Naive B cell (primary cell): ENCODE results near the gene NFATC3. TPM values are rescaled to one million over a fixed set of nuclear protein-coding genes. Genes with fewer than 3 reads are reported as not detected.
A peak's percentile ranks its signal among the peaks of the same experiment; 100 is the strongest.
"Not testable (repeated sequence)": the region's sequence is repeated elsewhere in the genome, so short reads cannot be mapped to it uniquely, and the experiment has no call there.

ENCODE experiments used
- ATAC-seq, 2 donors: fragments of 150-1000 bp; cut with Tn5 transposase; 2 replicates each; pipeline ENCODE4 v1.10.0; 2021; ENCODE audit warnings: low read depth in 2 of 2, mild to moderate bottlenecking in 2 of 2, moderate library complexity in 2 of 2
- DNase-seq: peaks from one replicate; pipeline ENCODE4 v3.0.0; 2022
- H3K27ac Mint-ChIP-seq, 6 donors: one replicate each; pipeline ENCODE4 v1.8.0; 2020 to 2022; ENCODE audit warnings: mild to moderate bottlenecking in 6 of 6, mixed read lengths in 6 of 6, moderate library complexity in 5 of 6, inconsistent platforms in 2 of 6
- H3K27me3 Mint-ChIP-seq, 3 donors: one replicate each; pipeline ENCODE4 v1.8.0; 2021 to 2022; ENCODE audit warnings: mixed read lengths in 3 of 3, mild to moderate bottlenecking in 1 of 3
- H3K36me3 Mint-ChIP-seq, 2 donors: one replicate each; pipeline ENCODE4 v1.8.0; 2020 to 2022; ENCODE audit warnings: mixed read lengths in 2 of 2, inconsistent platforms in 1 of 2, mild to moderate bottlenecking in 1 of 2
- H3K4me1 Mint-ChIP-seq, 3 donors: one replicate each; pipeline ENCODE4 v1.8.0; 2020 to 2022; ENCODE audit warnings: mixed read lengths in 3 of 3, inconsistent platforms in 1 of 3, mild to moderate bottlenecking in 1 of 3, moderate library complexity in 1 of 3
- H3K4me3 Mint-ChIP-seq, 8 donors: one replicate each; pipeline ENCODE4 v1.8.0; 2020 to 2022; ENCODE audit warnings: mild to moderate bottlenecking in 8 of 8, mixed read lengths in 8 of 8, moderate library complexity in 8 of 8, inconsistent platforms in 2 of 8
- H3K9me3 Mint-ChIP-seq, 7 donors: one replicate each; pipeline ENCODE4 v1.8.0; 2020 to 2022; ENCODE audit warnings: mixed read lengths in 7 of 7, mild to moderate bottlenecking in 5 of 7, inconsistent platforms in 2 of 7, moderate library complexity in 1 of 7
- polyA plus RNA-seq, 6 donors: library from polyadenylated mRNA; unstranded; fragments of 300-500 nt; fragmentation: Illumina TruSeq; gene quantifications; one replicate each; pipeline ENCODE4 v1.2.3, GENCODE V29; 2021; ENCODE audit warnings: low read depth in 6 of 6

NFATC3 gene
- polyA plus RNA-seq, 6 donors from 2014 or later, result 74.8 to 147 (median 96.7) TPM

DNA sequence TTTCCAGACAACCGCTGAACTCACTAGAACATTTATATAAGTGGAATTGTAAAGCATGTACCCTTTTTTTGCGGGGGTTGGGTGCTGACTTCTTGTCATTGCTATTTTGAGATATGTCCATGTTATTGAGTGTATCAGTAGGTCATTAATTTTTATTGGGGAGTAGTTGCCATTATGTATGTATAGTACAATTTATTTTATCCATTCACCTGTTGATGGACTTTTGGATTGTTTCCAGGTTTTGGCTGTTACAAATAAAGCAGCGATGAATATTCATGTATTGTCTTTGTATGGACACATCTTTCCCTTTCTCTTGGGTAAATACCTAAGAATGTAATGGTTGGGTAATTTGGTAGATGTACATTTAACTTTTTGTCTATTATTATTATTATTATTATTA lies 12.7 kb downstream of the NFATC3 start:
- Mint-ChIP-seq H3K36me3 (peaks cover 6 to 8% of the 10 kb centered on the region in 2 donors), H3K27me3 (no peaks in the 10 kb centered on the region), H3K4me3 (no peak overlapping the region), H3K27ac (peak overlapping the region in 2 of 6 donors; percentile 58 to 62), H3K4me1 (peaks cover 59 to 88% (median 81%) of the 10 kb centered on the region in 3 donors), H3K9me3 (peaks cover 0 to 4% (median 0%) of the 10 kb centered on the region in 7 donors)
- no peak for ATAC-seq
- DNase-seq, result no peak

DNA sequence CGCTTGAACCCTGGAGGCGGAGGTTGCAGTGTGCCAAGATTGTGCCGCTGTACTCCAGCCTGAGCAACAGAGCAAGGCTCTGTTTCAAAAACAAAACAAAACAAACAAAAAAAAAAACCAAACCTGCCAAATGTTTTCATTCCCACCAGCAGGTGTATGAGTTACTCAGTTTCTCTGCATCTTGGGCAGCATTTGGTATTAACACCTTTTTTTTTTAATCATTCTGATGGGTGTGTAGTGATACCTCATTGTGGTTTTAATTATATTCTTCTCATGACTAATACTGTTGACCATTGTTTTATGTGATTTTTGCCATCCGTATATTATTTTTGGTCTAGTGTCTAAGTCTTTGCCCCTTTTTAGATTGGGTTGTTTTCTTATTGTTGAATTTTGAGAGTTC lies 15.3 kb downstream of the NFATC3 start:
- peaks cover 0 to 6% (median 3%) of the 10 kb centered on the region in 7 donors for H3K9me3 Mint-ChIP-seq
- no peaks in the 10 kb centered on the region for H3K27me3 Mint-ChIP-seq
- no peak for DNase-seq
- H3K4me3 Mint-ChIP-seq, result peak overlapping the region in 4 of 8 donors; percentile 43 to 70 (median 56)
- no peak for ATAC-seq
- H3K4me1 Mint-ChIP-seq, result peaks cover 55 to 89% (median 79%) of the 10 kb centered on the region in 3 donors
- peaks cover 8 to 10% of the 10 kb centered on the region in 2 donors for H3K36me3 Mint-ChIP-seq
- H3K27ac Mint-ChIP-seq, result peak overlapping the region in 4 of 6 donors; percentile 29 to 70 (median 54)

DNA sequence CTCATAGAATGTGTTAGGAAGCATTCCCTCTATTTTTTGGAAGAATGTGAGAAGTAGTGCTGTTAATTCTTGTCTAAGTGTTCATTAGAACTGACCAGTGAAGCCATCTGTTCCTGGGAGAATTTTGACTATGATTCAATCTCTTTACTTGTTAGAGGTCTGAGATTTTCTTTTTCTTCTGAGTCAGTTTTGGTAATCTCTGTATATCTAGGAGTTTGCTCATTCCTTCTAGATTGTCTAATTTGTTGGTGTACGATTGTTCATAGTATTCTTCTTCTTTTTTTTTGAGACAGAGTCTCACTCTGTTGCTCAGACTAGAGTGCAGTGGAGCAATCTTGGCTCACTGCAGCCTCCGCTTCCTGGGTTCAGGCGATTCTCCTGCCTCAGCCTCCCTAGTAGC lies 20.4 kb downstream of the NFATC3 start:
- ATAC-seq, result no peak
- Mint-ChIP-seq H3K4me1 (peaks cover 65 to 95% (median 93%) of the 10 kb centered on the region in 3 donors), H3K4me3 (peak overlapping the region in 4 of 8 donors; percentile 3 to 63 (median 18)), H3K27me3 (no peaks in the 10 kb centered on the region), H3K36me3 (peaks cover 19 to 26% of the 10 kb centered on the region in 2 donors), H3K27ac (peak overlapping the region in 5 of 6 donors; percentile 36 to 94 (median 72)), H3K9me3 (peaks cover 2 to 26% (median 20%) of the 10 kb centered on the region in 7 donors)
- DNase-seq, result no peak

DNA sequence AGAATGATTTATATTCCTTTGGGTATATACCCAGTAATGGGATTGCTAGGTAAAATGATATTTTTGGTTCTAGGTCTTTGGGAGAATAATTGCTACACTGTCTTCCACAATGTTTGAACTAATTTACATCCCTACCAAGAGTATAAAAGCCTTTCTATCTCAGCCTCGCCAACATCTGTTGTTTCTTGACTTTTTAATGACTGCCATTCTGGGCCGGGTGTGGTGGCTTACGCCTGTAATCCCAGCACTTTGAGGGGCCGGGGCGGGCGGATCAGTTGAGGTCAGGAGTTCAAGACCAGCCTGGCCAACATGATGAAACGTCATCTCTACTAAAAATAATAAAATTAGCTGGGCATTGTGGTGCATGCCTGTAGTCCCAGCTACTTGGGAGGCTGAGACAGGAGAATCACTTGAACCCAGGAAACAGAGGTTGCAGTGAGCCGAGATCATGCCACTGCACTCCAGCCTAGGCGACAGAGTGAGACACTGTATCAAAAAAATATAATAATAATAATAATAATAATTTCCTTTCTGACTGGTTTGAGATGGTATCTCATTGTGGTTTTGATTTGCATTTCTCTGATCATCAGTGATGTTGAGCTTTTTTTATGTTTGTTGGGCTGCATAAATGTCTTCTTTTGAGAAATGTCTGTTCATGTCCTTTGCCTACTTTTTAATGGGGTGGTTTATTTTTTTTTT lies 22.2 kb downstream of the NFATC3 start:
- Mint-ChIP-seq H3K36me3 (peaks cover 17 to 33% of the 10 kb centered on the region in 2 donors), H3K9me3 (peaks cover 9 to 37% (median 34%) of the 10 kb centered on the region in 7 donors), H3K4me1 (peaks cover 68 to 94% (median 94%) of the 10 kb centered on the region in 3 donors), H3K4me3 (peak overlapping the region in 4 of 8 donors; percentile 38 to 73 (median 58)), H3K27ac (peak overlapping the region in 3 of 6 donors; percentile 56 to 84 (median 71))
- not testable (repeated sequence) for DNase-seq, H3K27me3 Mint-ChIP-seq, ATAC-seq

- H3K4me3 Mint-ChIP-seq, result peak overlapping the region in 2 of 8 donors; percentile 22 to 40
- peaks cover 13 to 39% (median 33%) of the 10 kb centered on the region in 7 donors for H3K9me3 Mint-ChIP-seq
- ATAC-seq, H3K27me3 Mint-ChIP-seq, DNase-seq: not testable (repeated sequence)
- H3K27ac Mint-ChIP-seq, result peak overlapping the region in 5 of 6 donors; percentile 1 to 83 (median 81)
- peaks cover 66 to 96% (median 95%) of the 10 kb centered on the region in 3 donors for H3K4me1 Mint-ChIP-seq
- peaks cover 17 to 37% of the 10 kb centered on the region in 2 donors for H3K36me3 Mint-ChIP-seq
Observed at GRCh38 chr16:68109156-68109555, 24.0 kb downstream of the NFATC3 start.

GRCh38 chr16:68110611-68111010 lies 25.4 kb downstream of the NFATC3 start:
- H3K4me3 Mint-ChIP-seq, ATAC-seq, H3K27me3 Mint-ChIP-seq, DNase-seq: not testable (repeated sequence)
- Mint-ChIP-seq H3K9me3 (peaks cover 13 to 36% (median 30%) of the 10 kb centered on the region in 7 donors), H3K27ac (peak overlapping the region in 4 of 6 donors; percentile 5 to 78 (median 34)), H3K36me3 (peaks cover 12 to 37% of the 10 kb centered on the region in 2 donors), H3K4me1 (peaks cover 61 to 96% (median 95%) of the 10 kb centered on the region in 3 donors)

GRCh38 chr16:68111379-68111778 lies 26.2 kb downstream of the NFATC3 start:
- Mint-ChIP-seq H3K36me3 (peaks cover 12 to 37% of the 10 kb centered on the region in 2 donors), H3K4me1 (peaks cover 63 to 92% (median 91%) of the 10 kb centered on the region in 3 donors), H3K27ac (peak overlapping the region in 4 of 6 donors; percentile 51 to 91 (median 78)), H3K27me3 (no peaks in the 10 kb centered on the region), H3K4me3 (peak overlapping the region in 1 of 8 donors; percentile 0), H3K9me3 (peaks cover 13 to 36% (median 30%) of the 10 kb centered on the region in 7 donors)
- no peak for DNase-seq
- ATAC-seq, result no peak

- ATAC-seq (no peak), DNase-seq (no peak)
- peaks cover 13 to 36% (median 28%) of the 10 kb centered on the region in 7 donors for H3K9me3 Mint-ChIP-seq
- peaks cover 12 to 37% of the 10 kb centered on the region in 2 donors for H3K36me3 Mint-ChIP-seq
- peak overlapping the region in 3 of 8 donors; percentile 5 to 75 (median 40) for H3K4me3 Mint-ChIP-seq
- H3K4me1 Mint-ChIP-seq, result peaks cover 56 to 91% (median 82%) of the 10 kb centered on the region in 3 donors
- H3K27me3 Mint-ChIP-seq, result no peaks in the 10 kb centered on the region
- H3K27ac Mint-ChIP-seq, result peak overlapping the region in 4 of 6 donors; percentile 46 to 78 (median 74)
Observed at GRCh38 chr16:68113059-68113761, 28.0 kb downstream of the NFATC3 start.

DNA sequence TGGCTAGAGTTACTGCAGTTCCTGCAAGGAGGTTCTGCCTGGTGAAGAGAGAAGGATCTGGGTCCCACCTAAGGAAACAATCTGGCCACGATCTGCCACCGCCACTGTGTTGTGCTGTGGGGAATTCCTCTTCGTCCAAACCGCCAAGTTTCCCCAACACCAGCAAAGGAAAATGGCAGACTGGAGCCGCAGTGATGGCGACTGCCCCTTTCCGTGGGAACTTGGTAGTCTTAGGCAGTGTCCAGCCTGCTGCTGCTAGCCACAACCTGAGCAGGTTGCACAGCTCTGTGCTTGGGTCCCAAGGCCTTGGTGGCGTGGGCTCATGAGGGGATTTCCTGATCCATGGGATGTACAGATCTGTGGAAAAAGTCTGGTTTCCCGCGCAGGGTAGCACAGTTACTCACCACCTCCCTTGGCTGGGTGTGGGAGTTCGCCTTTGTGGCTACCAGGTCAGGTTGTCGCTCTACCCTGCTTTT lies 28.6 kb downstream of the NFATC3 start:
- peak overlapping the region in 3 of 6 donors; percentile 42 to 78 (median 78) for H3K27ac Mint-ChIP-seq
- no peak for DNase-seq
- ATAC-seq, result no peak
- H3K36me3 Mint-ChIP-seq, result peaks cover 12 to 33% of the 10 kb centered on the region in 2 donors
- H3K27me3 Mint-ChIP-seq, result no peaks in the 10 kb centered on the region
- H3K4me1 Mint-ChIP-seq, result peaks cover 55 to 91% (median 82%) of the 10 kb centered on the region in 3 donors
- peak overlapping the region in 1 of 8 donors; percentile 25 for H3K4me3 Mint-ChIP-seq
- H3K9me3 Mint-ChIP-seq, result peaks cover 13 to 30% (median 24%) of the 10 kb centered on the region in 7 donors

- Mint-ChIP-seq H3K27ac (peak overlapping the region in 4 of 6 donors; percentile 45 to 85 (median 54)), H3K4me3 (peak overlapping the region in 4 of 8 donors; percentile 9 to 57 (median 42))
Observed at GRCh38 chr16:68114939-68115338, 29.8 kb downstream of the NFATC3 start.

GRCh38 chr16:68115851-68116250 lies 30.7 kb downstream of the NFATC3 start:
- peak overlapping the region in 2 of 6 donors; percentile 15 to 45 for H3K27ac Mint-ChIP-seq
- peak overlapping the region in 1 of 8 donors; percentile 44 for H3K4me3 Mint-ChIP-seq
- peaks cover 51 to 94% (median 80%) of the 10 kb centered on the region in 3 donors for H3K4me1 Mint-ChIP-seq

More at GRCh38 chr16:68114939-68115338, 29.8 kb downstream of the NFATC3 start:
- Mint-ChIP-seq H3K36me3 (peaks cover 4 to 23% of the 10 kb centered on the region in 2 donors), H3K9me3 (peaks cover 6 to 22% (median 14%) of the 10 kb centered on the region in 7 donors), H3K4me1 (peaks cover 54 to 93% (median 82%) of the 10 kb centered on the region in 3 donors)
- ATAC-seq, DNase-seq, H3K27me3 Mint-ChIP-seq: not testable (repeated sequence)

DNA sequence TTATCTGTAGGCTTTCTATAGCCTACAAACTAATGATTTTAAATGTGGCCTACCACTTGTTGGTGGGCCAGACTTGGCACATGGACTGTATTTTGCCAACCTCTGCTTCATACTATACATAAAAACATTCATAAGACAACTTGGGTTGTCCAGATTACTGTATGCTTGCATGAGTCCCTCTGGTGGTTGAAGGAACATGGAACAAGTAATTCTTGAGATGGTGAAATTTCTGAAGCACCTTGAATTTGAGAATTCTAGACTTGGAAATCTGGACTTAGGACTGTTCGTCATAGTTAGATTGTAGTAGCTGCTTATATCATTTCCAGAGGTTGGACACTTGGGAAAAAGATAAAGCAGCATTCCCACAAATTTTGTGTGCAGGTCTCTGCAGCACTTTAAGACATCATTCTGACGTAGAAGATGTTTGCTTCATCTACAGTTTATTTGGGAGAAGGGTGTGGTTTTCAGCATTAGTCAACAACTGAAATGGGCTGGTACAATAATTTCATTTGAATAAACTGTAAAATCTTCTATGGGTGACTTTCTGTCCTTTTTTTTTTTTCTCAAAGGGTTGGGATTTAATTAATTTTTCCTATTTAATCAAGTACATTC lies 31.2 kb downstream of the NFATC3 start:
- ATAC-seq, result peak; percentile 22 to 53
- Mint-ChIP-seq H3K4me3 (no peak overlapping the region), H3K27me3 (no peaks in the 10 kb centered on the region)

More at GRCh38 chr16:68115851-68116250, 30.7 kb downstream of the NFATC3 start:
- DNase-seq (no peak), ATAC-seq (no peak)
- H3K27me3 Mint-ChIP-seq, result no peaks in the 10 kb centered on the region
- peaks cover 2 to 16% (median 9%) of the 10 kb centered on the region in 7 donors for H3K9me3 Mint-ChIP-seq
- H3K36me3 Mint-ChIP-seq, result peaks cover 4 to 17% of the 10 kb centered on the region in 2 donors

More for the DNA sequence above, 31.2 kb downstream of the NFATC3 start:
- Mint-ChIP-seq H3K36me3 (peaks cover 4 to 11% of the 10 kb centered on the region in 2 donors), H3K4me1 (peaks cover 46 to 95% (median 74%) of the 10 kb centered on the region in 3 donors), H3K27ac (peak overlapping the region in 3 of 6 donors; percentile 14 to 47 (median 17)), H3K9me3 (peaks cover 2 to 11% (median 6%) of the 10 kb centered on the region in 7 donors)
- DNase-seq, result no peak
